OCI-LY1 (cell line): Measurements from ENCODE around the gene AGER.

ENCODE experiments used
- H2AFZ ChIP-seq: fragments of 200-600 bp; sonication (generic), shearing (Covaris generic); 2 replicates; pipeline ENCODE4 v1.6.0; 2014; ENCODE audit warnings: antibody characterized with exemption, mild to moderate bottlenecking, low read length
- H3F3A ChIP-seq: fragments of 200-600 bp; sonication (generic), shearing (Covaris generic); 2 replicates; pipeline ENCODE4 v1.6.0; 2014; ENCODE audit warnings: mild to moderate bottlenecking, antibody characterized with exemption, low read length, moderate library complexity; ENCODE audit not compliant: insufficient read depth
- H3K27ac ChIP-seq: fragments of 200-600 bp; sonication (generic); 2 replicates; pipeline ENCODE4 v1.5.1; 2014; ENCODE audit warnings: low read length, mixed run types, mild to moderate bottlenecking, low read depth; ENCODE audit not compliant: poor library complexity, severe bottlenecking
- H3K27me3 ChIP-seq: fragments of 200-600 bp; sonication (generic); 2 replicates; pipeline ENCODE4 v1.6.0; 2014; ENCODE audit warnings: antibody characterized with exemption, mild to moderate bottlenecking, low read length, moderate library complexity; ENCODE audit not compliant: insufficient read depth
- H3K36me3 ChIP-seq: fragments of 200-600 bp; sonication (generic); 2 replicates; pipeline ENCODE4 v1.6.1; 2014; ENCODE audit warnings: mild to moderate bottlenecking, antibody characterized with exemption, low read length, moderate library complexity, mixed read lengths; ENCODE audit not compliant: insufficient read depth
- H3K4me1 ChIP-seq: fragments of 200-600 bp; sonication (generic); 2 replicates; pipeline ENCODE4 v1.5.1; 2014; ENCODE audit warnings: mild to moderate bottlenecking, low read length, moderate library complexity; ENCODE audit not compliant: insufficient read depth, severe bottlenecking
- H3K4me2 ChIP-seq: fragments of 200-600 bp; sonication (generic), shearing (Covaris generic); 2 replicates; pipeline ENCODE4 v1.6.1; 2014; ENCODE audit warnings: low read length
- H3K4me3 ChIP-seq: fragments of 200-600 bp; sonication (generic); 2 replicates; pipeline ENCODE4 v1.5.1; 2014; ENCODE audit warnings: low read length, low read depth, mild to moderate bottlenecking, mixed read lengths; ENCODE audit not compliant: poor library complexity, severe bottlenecking
- H3K79me2 ChIP-seq: fragments of 200-600 bp; shearing (Covaris generic); 2 replicates; pipeline ENCODE4 v1.6.1; 2016; ENCODE audit warnings: mixed run types, low read length, mixed read lengths; ENCODE audit not compliant: insufficient read depth
- H3K9ac ChIP-seq: fragments of 200-600 bp; sonication (generic), shearing (Covaris generic); 2 replicates; pipeline ENCODE4 v1.6.1; 2014; ENCODE audit warnings: mild to moderate bottlenecking, low read length, mixed read lengths
- H3K9me2 ChIP-seq: fragments of 200-600 bp; sonication (generic), shearing (Covaris generic); 2 replicates; pipeline ENCODE4 v1.6.1; 2014; ENCODE audit warnings: low read depth, mild to moderate bottlenecking, low read length, mixed read lengths
- H3K9me3 ChIP-seq: fragments of 200-600 bp; shearing (Covaris generic); 2 replicates; pipeline ENCODE4 v1.6.1; 2014; ENCODE audit warnings: low read length, mixed read lengths
- H4K20me1 ChIP-seq: fragments of 200-600 bp; sonication (generic), shearing (Covaris generic); 2 replicates; pipeline ENCODE4 v1.6.0; 2016; ENCODE audit warnings: mild to moderate bottlenecking, low read length; ENCODE audit not compliant: insufficient read depth
- EZH2 ChIP-seq: fragments of 200-600 bp; sonication (generic), shearing (Covaris generic); IDR thresholded peaks from 2 replicates; pipeline ENCODE4 v1.8.0; 2017; ENCODE audit warnings: borderline replicate concordance, mixed run types, mild to moderate bottlenecking, antibody characterized with exemption, low read length, moderate library complexity, mixed read lengths
- TF ChIP-seq, protein P1 (sequence below): fragments of 200-600 bp; sonication (generic), shearing (Covaris generic); IDR thresholded peaks from 2 replicates; pipeline ENCODE4 v1.5.1; 2017; ENCODE audit warnings: mild to moderate bottlenecking, antibody characterized with exemption, low read length, moderate library complexity, mixed read lengths

Gene AGER

GRCh38 chr6:32181915-32182529 lies 2.0 kb downstream of the AGER start:
- H3K9ac ChIP-seq, result no peak overlapping the region
- no peak overlapping the region for H2AFZ ChIP-seq
- H3K4me3 ChIP-seq, result no peak overlapping the region
- H4K20me1 ChIP-seq, result no peaks in the 10 kb centered on the region
- no peaks in the 10 kb centered on the region for H3F3A ChIP-seq
- TF ChIP-seq EZH2, result no peak
- TF ChIP-seq, protein P1, sequence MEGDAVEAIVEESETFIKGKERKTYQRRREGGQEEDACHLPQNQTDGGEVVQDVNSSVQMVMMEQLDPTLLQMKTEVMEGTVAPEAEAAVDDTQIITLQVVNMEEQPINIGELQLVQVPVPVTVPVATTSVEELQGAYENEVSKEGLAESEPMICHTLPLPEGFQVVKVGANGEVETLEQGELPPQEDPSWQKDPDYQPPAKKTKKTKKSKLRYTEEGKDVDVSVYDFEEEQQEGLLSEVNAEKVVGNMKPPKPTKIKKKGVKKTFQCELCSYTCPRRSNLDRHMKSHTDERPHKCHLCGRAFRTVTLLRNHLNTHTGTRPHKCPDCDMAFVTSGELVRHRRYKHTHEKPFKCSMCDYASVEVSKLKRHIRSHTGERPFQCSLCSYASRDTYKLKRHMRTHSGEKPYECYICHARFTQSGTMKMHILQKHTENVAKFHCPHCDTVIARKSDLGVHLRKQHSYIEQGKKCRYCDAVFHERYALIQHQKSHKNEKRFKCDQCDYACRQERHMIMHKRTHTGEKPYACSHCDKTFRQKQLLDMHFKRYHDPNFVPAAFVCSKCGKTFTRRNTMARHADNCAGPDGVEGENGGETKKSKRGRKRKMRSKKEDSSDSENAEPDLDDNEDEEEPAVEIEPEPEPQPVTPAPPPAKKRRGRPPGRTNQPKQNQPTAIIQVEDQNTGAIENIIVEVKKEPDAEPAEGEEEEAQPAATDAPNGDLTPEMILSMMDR, result no peak
- no peak overlapping the region for H3K4me2 ChIP-seq
- H3K27me3 ChIP-seq, result no peaks in the 10 kb centered on the region
- no peaks in the 10 kb centered on the region for H3K9me3 ChIP-seq
- no peaks in the 10 kb centered on the region for H3K79me2 ChIP-seq
- H3K9me2 ChIP-seq, result no peaks in the 10 kb centered on the region
- H3K36me3 ChIP-seq, result peaks cover 46% of the 10 kb centered on the region; the same call in 1 of the 2 replicates
- H3K27ac ChIP-seq, result no peak overlapping the region
- peaks cover 16% of the 10 kb centered on the region for H3K4me1 ChIP-seq

GRCh38 chr6:32181148-32181702 lies 2.8 kb downstream of the AGER start:
- Histone ChIP-seq H3K9ac (no peak overlapping the region), H3K79me2 (no peaks in the 10 kb centered on the region), H4K20me1 (no peaks in the 10 kb centered on the region), H3K4me1 (peaks cover 24% of the 10 kb centered on the region), H3K27me3 (no peaks in the 10 kb centered on the region), H2AFZ (no peak overlapping the region), H3K4me3 (no peak overlapping the region), H3K9me2 (no peaks in the 10 kb centered on the region), H3K9me3 (no peaks in the 10 kb centered on the region), H3K36me3 (peaks cover 38% of the 10 kb centered on the region; the same call in 1 of the 2 replicates), H3K4me2 (no peak overlapping the region), H3K27ac (no peak overlapping the region), H3F3A (no peaks in the 10 kb centered on the region)
- TF ChIP-seq, protein P1, result no peak
- TF ChIP-seq EZH2, result no peak

GRCh38 chr6:32179766-32180405 lies 4.2 kb downstream of the AGER start:
- H2AFZ ChIP-seq, result no peak overlapping the region
- H3K9me3 ChIP-seq, result no peaks in the 10 kb centered on the region
- no peak overlapping the region for H3K27ac ChIP-seq
- H3K79me2 ChIP-seq, result peaks cover 8% of the 10 kb centered on the region; the same call in 1 of the 2 replicates
- TF ChIP-seq, protein P1, result no peak
- TF ChIP-seq EZH2, result no peak
- H4K20me1 ChIP-seq, result no peaks in the 10 kb centered on the region
- H3K9me2 ChIP-seq, result no peaks in the 10 kb centered on the region
- H3K4me2 ChIP-seq, result peak overlapping the region; percentile 99; the same call in 1 of the 2 replicates
- no peak overlapping the region for H3K9ac ChIP-seq
- H3F3A ChIP-seq, result no peaks in the 10 kb centered on the region
- H3K27me3 ChIP-seq, result no peaks in the 10 kb centered on the region
- H3K4me3 ChIP-seq, result no peak overlapping the region
- H3K36me3 ChIP-seq, result peaks cover 36% of the 10 kb centered on the region; the same call in 1 of the 2 replicates
- H3K4me1 ChIP-seq, result peaks cover 33% of the 10 kb centered on the region
